PC-3 (cell line): ENCODE results near the gene SMC1B. TPM values are rescaled to one million over a fixed set of nuclear protein-coding genes. Genes with fewer than 3 reads are reported as not detected.
"Not testable (repeated sequence)": the region's sequence is repeated elsewhere in the genome, so short reads cannot be mapped to it uniquely, and the experiment has no call there.

Experiments used
- ATAC-seq: fragments of 200-7000 bp; cut with Tn5 transposase; 2 replicates; pipeline ENCODE4 v1.9.1; 2020; ENCODE audit warnings: mild to moderate bottlenecking, moderate library complexity
- BruUV-seq: library from RNA; stranded (reverse); fragments of 400-500 nt; replicated peaks from 2 replicates; lab custom pipeline; 2021; lab: Mats Ljungman, UMichigan
- CTCF ChIA-PET: fragments of 300-600 bp; sonication (Branson Sonifier 250); formaldehyde crosslinking; loops from one replicate; lab custom pipeline; 2022; ENCODE audit warnings: antibody characterized with exemption; lab: Charles Lee
- POLR2A ChIA-PET: fragments of 300-600 bp; sonication (Branson Sonifier 250); formaldehyde crosslinking; loops from one replicate; lab custom pipeline; 2022; ENCODE audit warnings: antibody characterized with exemption; ENCODE audit not compliant: unreplicated experiment; lab: Charles Lee
- DNase-seq: peaks from one replicate; pipeline ENCODE4 v3.0.0-alpha.2; 2015
- H2AFZ ChIP-seq: fragments of 300-600 bp; sonication (generic); 2 replicates; pipeline ENCODE4 v1.6.0; 2016; ENCODE audit warnings: antibody characterized with exemption, low read length
- H3F3A ChIP-seq: fragments of 300-600 bp; sonication (generic); one replicate; pipeline ENCODE4 v1.6.0; 2017; ENCODE audit warnings: antibody characterized with exemption, low read length, control low read depth, mild to moderate bottlenecking; ENCODE audit not compliant: unreplicated experiment
- H3K27ac ChIP-seq: fragments of 300-600 bp; sonication (generic); 2 replicates; pipeline ENCODE4 v1.5.1; 2016; ENCODE audit warnings: mild to moderate bottlenecking, low read length
- H3K27me3 ChIP-seq: fragments of 300-600 bp; sonication (generic); 2 replicates; pipeline ENCODE4 v1.6.1; 2016; ENCODE audit warnings: low read length, mixed read lengths
- H3K36me3 ChIP-seq: fragments of 300-600 bp; sonication (generic); 2 replicates; pipeline ENCODE4 v1.6.1; 2016; ENCODE audit warnings: low read depth, mixed run types, low read length, mixed read lengths
- H3K4me1 ChIP-seq: fragments of 300-600 bp; sonication (generic); 2 replicates; pipeline ENCODE4 v1.5.1; 2016; ENCODE audit warnings: low read length; ENCODE audit not compliant: insufficient read depth
- H3K4me2 ChIP-seq: fragments of 300-600 bp; sonication (generic); 2 replicates; pipeline ENCODE4 v1.6.0; 2016; ENCODE audit warnings: low read length
- H3K4me3 ChIP-seq: fragments of 300-600 bp; sonication (generic); 2 replicates; pipeline ENCODE4 v1.5.1; 2016; ENCODE audit warnings: mild to moderate bottlenecking, low read length, mixed read lengths
- H3K79me2 ChIP-seq: fragments of 300-600 bp; sonication (generic); 2 replicates; pipeline ENCODE4 v1.6.1; 2017; ENCODE audit warnings: low read length, mixed read lengths
- H3K9ac ChIP-seq: fragments of 300-600 bp; sonication (generic); 2 replicates; pipeline ENCODE4 v1.6.0; 2016; ENCODE audit warnings: mild to moderate bottlenecking, low read length
- H3K9me2 ChIP-seq: fragments of 300-600 bp; sonication (generic); replicated peaks from 2 replicates; pipeline ENCODE4 v1.6.1; 2016; ENCODE audit warnings: mixed run types, low read length, mixed read lengths
- H3K9me3 ChIP-seq: fragments of 300-600 bp; sonication (generic); 2 replicates; pipeline ENCODE4 v1.6.1; 2016; ENCODE audit warnings: low read length, mixed read lengths
- H4K20me1 ChIP-seq: fragments of 300-600 bp; sonication (generic); 2 replicates; pipeline ENCODE4 v1.6.1; 2016; ENCODE audit warnings: low read length, mixed read lengths
- CTCF ChIP-seq: fragments of 300-600 bp; sonication (generic); conservative IDR thresholded peaks from 2 replicates; pipeline ENCODE4 v1.5.1; 2017; ENCODE audit warnings: antibody characterized with exemption, low read depth, mild to moderate bottlenecking, low read length
- EZH2 ChIP-seq: fragments of 300-600 bp; sonication (generic); IDR thresholded peaks from one replicate; pipeline ENCODE4 v1.6.1; 2017; ENCODE audit warnings: antibody characterized with exemption, mild to moderate bottlenecking, low read length; ENCODE audit not compliant: unreplicated experiment
- EZH2phosphoT487 ChIP-seq: fragments of 300-600 bp; sonication (generic); IDR thresholded peaks from 2 replicates; pipeline ENCODE4 v1.6.1; 2018; ENCODE audit warnings: mild to moderate bottlenecking, antibody characterized with exemption, low read length, borderline replicate concordance
- intact Hi-C: fragments of 100-400 bp; cut with micrococcal nuclease; formaldehyde crosslinking; loops from 2 replicates; pipeline ENCODE4 v1.9.0; 2023
- total RNA-seq: library from RNA; depleted of rRNA; stranded (reverse); fragments of >200 nt; gene quantifications from 2 replicates; pipeline ENCODE4 v1.2.3, GENCODE V29; 2014

SMC1B gene
- total RNA-seq, 1 experiment from 2014 or later = 0.04 TPM

DNA sequence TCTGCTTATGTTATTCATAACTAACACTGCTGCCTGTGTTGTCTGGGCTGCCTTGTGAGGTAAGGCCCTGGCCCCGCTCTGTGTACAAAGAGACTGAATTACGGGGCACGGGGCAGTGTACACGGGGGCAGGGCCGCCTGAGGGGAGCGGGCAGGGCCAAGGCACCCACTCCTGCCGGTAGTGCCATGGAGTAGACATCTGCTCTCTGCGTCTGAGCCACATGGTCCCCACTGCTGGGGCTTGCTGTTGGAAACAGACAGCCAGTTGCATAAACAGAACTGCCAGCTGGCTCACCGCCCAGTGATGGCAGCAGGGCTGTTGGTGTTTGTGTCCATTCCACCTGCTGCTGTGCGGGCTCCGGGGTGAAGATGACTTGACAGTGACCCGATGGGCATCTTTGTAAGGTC lies 83.9 kb downstream of the SMC1B start:
- H2AFZ ChIP-seq = no peak overlapping the region
- intact Hi-C loops = no loop called here
- H3K9me2 ChIP-seq = no peaks in the 10 kb centered on the region
- H3K27ac ChIP-seq = no peak overlapping the region
- H4K20me1 ChIP-seq = no peaks in the 10 kb centered on the region
- CTCF ChIA-PET = no interaction called here
- no peaks in the 10 kb centered on the region for H3K9me3 ChIP-seq
- H3K9ac ChIP-seq = no peak overlapping the region
- POLR2A ChIA-PET = no interaction called here
- no peak overlapping the region for H3K4me3 ChIP-seq
- BruUV-seq = no TSS peak
- H3F3A ChIP-seq = no peaks in the 10 kb centered on the region
- no peaks in the 10 kb centered on the region; the same call in 1 of the 2 replicates for H3K36me3 ChIP-seq
- ATAC-seq (no peak), DNase-seq (no peak)
- TF ChIP-seq CTCF (no peak), EZH2 (no peak), EZH2phosphoT487 (no peak)
- no peak overlapping the region for H3K4me2 ChIP-seq
- H3K27me3 ChIP-seq = no peaks in the 10 kb centered on the region
- H3K4me1 ChIP-seq = no peaks in the 10 kb centered on the region
- no peaks in the 10 kb centered on the region for H3K79me2 ChIP-seq

GRCh38 chr22:45328822-45329529 lies 84.4 kb downstream of the SMC1B start:
- BruUV-seq = no TSS peak

DNA sequence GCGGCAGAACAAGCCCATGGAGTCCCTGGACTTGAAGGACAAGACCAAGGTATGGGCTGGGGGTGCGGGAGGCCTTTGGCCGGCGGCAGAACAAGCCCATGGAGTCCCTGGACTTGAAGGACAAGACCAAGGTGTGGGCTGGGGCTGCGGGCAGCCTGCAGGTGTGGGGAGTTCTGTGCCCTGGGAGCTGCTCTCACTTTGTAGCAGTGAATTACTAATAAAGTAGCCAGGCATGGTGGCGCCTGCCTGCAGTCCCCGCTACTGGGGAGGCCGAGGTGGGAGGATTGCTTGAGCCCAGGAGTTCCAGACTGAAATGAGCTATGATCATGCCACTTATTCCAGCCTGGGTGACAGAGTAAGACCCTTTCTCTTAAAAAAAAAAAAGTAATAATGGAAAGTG lies 85.1 kb downstream of the SMC1B start:
- H3K9me2 ChIP-seq, H3K27me3 ChIP-seq, H3F3A ChIP-seq, H3K9me3 ChIP-seq, H3K36me3 ChIP-seq, H3K4me1 ChIP-seq, H3K4me3 ChIP-seq, H3K4me2 ChIP-seq, POLR2A ChIA-PET, CTCF ChIA-PET, intact Hi-C loops, H3K27ac ChIP-seq, DNase-seq, H4K20me1 ChIP-seq, H2AFZ ChIP-seq, BruUV-seq, H3K9ac ChIP-seq, ATAC-seq, H3K79me2 ChIP-seq: not testable (repeated sequence)

More at GRCh38 chr22:45328822-45329529, 84.4 kb downstream of the SMC1B start:
- no peaks in the 10 kb centered on the region for H3F3A ChIP-seq
- ATAC-seq = no peak
- DNase-seq = no peak
- H3K27ac ChIP-seq = no peak overlapping the region
- H3K4me2 ChIP-seq = no peak overlapping the region
- no peaks in the 10 kb centered on the region for H3K27me3 ChIP-seq
- no peak overlapping the region for H3K4me3 ChIP-seq
- POLR2A ChIA-PET = no interaction called here
- CTCF ChIA-PET = no interaction called here
- no peak overlapping the region for H2AFZ ChIP-seq
- no peak for TF ChIP-seq EZH2phosphoT487
- no peak for TF ChIP-seq CTCF
- TF ChIP-seq EZH2 = no peak
- H3K9me2 ChIP-seq = no peaks in the 10 kb centered on the region
- no peaks in the 10 kb centered on the region; the same call in 1 of the 2 replicates for H3K36me3 ChIP-seq
- no peak overlapping the region for H3K9ac ChIP-seq
- no peaks in the 10 kb centered on the region for H3K9me3 ChIP-seq
- H3K4me1 ChIP-seq = no peaks in the 10 kb centered on the region
- no peaks in the 10 kb centered on the region for H3K79me2 ChIP-seq
- intact Hi-C loops = no loop called here
- no peaks in the 10 kb centered on the region for H4K20me1 ChIP-seq
